HG02571 (cell line): Measurements from ENCODE around the gene SPRN.
"Not testable (repeated sequence)": the region's sequence is repeated elsewhere in the genome, so short reads cannot be mapped to it uniquely, and the experiment has no call there.

ENCODE experiments used
- ATAC-seq: cut with Tn5 transposase; IDR thresholded peaks from one replicate; pipeline ENCODE4 v1.9.1; 2021; ENCODE audit warnings: mild to moderate bottlenecking, moderate library complexity; ENCODE audit not compliant: unreplicated experiment

Gene SPRN

DNA sequence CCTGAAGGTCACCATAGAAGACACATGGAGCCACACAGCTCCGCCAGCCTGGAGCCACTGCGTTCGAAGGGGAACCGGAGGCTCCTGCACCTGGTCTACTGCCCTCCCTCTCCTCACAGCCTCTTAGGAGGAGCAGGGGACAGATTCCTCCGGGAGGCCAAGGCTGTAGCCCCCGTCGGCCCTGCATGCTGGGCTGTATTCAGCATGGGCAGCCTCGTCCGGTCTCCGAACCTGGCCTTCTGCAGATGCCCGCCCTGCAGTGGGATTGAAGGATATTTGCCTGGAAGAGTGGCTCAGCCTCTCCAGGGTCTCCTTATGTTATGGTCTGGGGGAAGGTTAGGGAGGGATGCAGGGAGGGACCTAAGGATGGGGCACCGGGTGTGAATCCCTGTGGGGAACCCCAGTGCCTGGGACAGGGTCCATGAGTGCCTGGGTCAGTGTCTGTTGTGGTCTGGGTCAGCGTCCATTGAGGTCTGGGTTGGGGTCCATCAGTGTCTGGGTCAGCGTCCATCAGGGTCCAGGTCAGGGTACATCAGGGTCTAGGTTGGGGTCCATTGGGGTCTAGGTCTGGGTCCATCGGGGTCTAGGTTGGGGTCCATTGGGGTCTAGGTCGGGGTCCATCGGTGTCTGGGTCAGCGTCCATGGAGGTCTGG, 16.3 kb upstream of the SPRN start:
- no peak for ATAC-seq

DNA sequence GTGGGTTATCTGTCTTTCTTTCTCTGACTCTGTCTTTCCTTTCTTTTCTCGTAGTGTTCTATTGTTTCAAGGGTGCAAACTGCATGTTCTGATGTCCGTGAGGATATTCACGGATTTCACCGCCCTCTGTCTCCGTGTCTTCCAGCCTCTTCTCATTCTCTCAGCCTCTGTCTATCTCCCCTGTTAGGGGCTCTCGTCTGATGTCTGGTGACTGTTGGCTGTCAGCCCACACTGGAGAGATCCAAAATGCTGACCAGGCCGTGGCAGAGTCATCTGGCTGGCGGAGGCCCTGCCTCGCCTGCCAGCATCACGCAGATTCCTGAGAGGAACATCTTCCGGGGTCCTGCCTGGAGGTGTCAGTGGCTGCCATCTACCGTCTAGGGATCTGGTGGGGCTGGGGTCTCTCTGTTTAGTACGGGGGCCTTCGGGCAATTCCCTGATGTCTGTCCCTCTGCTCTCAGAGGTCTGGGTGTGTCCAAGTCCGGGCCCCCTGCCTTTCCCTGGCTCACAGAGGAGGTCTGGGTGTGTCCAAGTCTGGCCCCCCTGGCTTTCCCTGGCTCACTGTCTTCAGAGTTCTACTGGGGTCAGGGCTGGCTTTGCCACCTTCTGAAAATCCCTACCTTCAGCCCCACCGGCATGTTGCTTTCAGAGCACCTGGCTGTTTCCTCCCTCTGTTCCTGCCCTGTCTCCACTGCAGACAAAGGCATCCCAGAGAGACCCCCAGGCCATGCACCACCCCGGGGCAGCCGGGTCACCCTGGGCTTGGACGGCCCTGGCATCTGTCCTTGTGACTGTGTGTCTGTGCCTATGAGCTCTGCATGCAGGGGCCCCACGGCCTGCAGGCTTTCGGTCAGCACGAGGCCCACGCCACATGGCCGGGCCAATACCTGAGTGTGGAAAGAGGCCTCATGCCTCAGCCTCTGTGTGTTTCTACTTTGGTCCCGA, 15.4 kb upstream of the SPRN start:
- ATAC-seq: no peak

DNA sequence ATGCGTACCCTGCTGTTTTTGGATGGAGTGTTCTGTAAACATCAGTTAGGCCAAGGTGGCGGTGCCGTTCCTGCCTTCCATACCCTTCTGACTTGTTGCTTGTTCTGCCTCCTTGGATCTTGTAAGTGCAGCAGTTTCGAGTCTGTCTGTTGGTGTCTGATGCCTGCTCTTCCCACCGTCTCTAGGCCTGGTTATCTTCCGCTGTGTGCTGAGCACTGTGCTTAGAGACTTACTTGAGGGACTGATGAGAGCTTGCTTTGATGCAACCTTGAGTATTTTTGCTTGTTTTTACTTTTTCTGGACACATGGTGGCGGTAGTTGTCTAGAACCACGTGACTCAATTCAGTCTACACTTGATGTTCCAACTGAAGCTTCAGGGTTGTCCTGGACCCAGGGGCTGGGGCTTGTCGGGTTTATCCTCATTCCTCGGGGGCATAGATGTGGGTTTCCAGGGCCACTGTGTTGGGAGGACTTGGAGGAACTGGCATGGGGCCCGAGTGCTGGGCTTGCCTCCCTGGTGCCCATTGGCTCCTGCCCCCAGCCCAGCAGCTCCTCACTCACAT, 14.4 kb upstream of the SPRN start:
- no peak for ATAC-seq

DNA sequence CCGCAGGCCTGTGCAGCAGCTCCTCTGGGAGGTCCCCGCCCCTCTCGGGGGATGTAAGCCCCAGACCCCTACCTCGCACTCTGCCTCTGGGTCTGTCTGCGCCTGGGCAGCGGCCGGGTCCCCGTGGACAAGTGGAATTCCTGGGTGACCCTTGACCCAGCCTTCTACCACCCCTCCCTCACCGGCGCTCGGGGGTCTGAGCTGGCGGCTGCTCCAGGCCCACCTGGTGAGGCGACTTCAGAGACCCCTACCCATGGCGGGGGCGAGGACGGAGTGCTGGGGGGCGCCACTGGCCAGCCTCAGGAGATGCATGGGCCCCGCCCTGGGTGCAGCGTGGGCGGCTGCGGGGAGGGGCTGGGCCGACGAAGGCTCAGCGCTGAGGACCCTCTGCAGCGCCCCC, 8.4 kb upstream of the SPRN start:
- ATAC-seq: not testable (repeated sequence)

DNA sequence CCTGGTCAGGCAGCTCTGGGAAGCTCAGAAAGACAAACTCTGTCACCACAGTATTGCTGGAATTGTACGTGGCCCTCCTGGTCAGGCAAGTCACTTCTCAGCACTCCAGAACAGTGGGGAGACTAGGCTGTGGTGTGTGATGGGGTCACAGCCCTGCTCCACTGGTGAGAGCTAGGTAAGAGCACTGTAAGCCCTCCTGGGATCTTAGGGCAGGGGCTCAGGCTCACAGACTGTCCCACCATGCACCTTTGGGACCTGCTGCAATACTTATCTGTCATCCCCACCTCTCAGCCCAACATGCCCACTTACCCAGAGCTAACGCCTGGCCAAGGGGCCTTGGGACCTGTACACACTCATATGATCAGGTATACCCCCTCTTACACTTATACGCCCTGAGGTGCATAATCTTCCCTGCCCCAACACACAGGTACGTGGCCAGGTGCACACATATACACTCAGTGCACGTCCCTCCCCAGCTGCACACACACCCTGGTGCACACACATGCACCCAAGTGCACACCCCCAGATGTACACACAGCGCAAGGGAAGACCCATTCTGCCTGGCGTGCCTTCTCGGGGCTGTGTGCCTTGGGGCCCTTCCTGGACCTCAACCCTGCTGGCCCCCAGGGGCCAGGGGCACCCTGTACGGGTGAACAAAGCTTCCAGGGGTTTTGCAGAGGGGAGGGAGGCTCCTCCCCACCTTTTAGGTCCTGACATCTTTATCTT, 7.6 kb upstream of the SPRN start:
- not testable (repeated sequence) for ATAC-seq

DNA sequence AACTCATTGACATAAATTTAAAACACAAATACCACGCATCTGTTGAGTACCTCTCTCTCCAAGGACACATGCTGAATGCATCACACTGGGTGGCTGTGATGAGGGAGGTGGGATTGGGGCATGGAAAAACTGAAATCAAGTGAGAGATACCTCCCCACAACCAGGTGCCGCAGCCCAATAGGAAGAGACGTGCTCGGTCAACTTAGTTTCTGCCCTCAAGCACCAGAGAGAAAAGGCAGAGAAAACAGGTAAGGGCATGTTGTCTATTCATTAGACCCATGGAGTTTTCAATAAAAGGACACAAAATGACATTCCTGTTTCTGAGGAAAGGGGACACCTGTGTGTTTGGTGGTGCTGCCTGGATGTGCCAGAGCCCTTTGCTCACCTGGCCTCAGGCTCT, 5.1 kb upstream of the SPRN start:
- not testable (repeated sequence) for ATAC-seq

DNA sequence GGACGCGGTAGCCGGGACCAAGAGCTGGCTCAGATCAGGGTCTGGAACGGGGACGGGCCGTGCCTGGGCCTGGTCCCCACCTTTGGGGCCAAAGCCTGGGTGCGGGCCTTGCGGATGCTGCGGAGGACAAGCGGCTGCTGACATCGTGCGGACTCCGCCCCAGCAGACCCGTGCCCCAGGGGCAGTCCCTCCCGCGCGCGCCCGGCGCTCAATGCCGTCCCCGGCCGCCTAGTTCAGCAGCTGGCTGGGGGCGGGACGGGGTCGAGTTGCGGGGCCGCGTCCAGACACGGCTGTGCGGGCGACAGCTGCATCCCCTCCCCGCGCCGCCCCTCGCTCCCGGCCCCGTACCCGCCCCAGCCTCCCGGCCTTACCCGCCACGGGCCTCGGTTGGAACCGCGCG, 323 bp downstream of the SPRN start:
- ATAC-seq: not testable (repeated sequence)

DNA sequence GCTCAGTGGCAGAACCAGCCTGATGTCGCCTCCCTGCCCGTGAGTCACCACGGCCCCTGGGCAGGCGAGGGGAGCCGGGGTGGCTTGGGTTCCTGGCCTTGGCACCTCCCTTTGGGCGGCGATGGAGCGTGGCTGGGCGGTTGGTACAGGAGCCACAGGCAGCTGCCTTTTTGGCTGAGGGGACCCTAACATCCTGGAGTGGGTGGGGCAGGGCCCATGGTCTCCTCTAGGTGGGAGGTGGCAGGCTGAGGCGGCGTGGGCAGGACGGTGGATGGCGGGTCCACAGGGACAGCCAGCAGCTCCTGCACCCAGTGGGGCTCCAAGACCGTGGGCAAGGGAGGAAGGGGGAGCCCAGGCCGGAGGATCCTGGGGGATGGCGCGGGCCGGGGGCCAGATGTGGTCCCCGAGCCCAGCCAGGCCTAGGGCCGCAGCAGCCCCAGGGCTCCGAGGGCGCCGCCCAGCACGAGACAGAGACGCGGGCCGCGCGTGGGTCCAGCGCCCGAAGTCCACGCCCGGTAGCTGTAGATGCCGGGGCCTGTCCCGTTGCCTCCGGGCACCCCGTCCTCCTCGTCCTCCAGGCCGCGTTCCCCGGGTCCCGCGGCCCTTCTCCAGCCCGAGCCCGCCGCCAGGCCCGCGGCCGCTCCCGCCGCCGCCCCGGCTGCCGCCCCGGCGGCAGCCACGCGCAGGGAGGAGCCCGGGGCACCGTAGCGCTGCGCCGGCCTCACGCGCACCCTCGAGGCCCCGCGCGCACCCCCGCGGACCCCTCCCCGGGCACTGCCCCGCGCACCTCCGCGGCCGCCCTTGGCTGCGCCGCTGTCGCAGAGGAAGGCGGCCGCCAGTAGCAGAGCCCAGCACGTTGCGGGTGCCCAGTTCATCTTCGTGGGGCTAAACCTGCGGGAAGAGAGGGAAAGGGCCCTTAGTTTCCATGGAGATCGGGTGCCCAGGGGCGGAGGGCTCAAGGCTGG, 1.3 kb downstream of the SPRN start:
- ATAC-seq: no peak

DNA sequence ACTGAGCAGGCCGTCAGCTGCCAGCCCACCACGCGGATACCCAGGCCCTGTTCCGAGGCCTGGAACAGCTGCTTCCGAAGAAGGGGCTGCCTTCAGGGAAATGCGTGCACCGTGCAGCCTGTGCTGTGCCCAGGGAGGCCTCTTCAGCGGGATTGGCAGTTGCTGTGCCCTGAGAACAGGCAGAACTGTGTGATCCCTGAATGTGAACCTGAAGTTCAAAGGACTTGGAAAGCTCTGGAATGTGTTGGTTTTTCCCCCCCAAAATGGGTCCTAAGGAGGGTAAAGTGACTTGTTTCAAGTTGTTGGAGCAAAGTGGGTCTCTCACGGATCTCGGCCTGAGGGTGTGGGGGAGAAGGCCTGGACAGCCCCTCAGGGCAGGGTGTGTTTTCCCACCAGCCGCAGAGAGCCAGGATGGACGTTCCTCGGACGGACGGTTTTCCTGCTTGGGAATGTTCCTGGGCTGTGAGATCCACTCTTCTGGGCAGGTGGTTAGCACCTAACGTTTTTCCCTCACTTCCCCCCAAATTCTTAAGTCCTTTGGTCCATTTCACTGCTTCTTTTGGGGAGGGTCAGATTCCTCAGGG, 2.1 kb downstream of the SPRN start:
- no peak for ATAC-seq

DNA sequence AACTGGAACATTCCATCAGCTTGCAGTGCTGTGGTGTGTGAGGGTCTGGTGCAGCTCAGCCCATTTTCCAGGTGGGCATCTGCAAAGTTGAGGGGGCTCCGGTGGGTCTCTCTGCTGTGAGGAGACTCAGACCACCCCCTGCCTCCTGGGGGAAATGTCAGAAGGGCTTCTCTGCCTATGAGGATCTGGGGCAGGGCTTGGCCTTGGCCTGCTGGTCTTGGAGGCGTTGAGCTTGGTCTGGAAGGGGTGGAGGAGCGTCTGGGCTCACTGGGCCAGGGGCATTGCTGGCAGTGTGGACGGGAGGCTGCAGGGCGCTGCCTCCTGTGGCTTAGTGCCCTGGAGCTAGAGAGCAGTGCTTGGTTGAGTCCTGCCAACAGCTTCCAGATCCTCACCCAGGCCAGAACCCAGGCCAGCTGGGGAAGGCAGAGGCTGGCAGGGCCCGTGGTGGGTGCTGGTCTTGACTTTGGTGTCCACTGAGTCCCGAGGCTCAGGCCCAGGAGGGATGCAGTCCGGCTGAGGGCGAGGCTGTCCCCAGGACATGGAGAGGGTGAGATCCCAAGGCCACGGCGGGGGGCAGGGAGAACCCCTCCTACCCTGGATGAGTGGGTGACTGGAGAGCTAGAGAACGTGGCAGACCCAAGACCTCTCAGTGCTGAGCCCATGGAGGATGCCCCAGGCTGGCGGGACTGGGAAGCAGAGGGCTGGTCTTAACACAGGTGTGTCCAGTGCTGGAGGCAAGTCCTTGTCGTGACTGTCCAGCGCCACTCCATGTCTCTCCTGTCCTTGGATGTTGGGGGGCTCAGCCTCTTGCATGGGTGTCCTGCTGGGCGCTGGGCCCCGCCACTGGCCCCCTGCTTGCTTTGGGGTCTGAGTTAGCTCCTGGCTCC, 2.8 kb downstream of the SPRN start:
- ATAC-seq: no peak

DNA sequence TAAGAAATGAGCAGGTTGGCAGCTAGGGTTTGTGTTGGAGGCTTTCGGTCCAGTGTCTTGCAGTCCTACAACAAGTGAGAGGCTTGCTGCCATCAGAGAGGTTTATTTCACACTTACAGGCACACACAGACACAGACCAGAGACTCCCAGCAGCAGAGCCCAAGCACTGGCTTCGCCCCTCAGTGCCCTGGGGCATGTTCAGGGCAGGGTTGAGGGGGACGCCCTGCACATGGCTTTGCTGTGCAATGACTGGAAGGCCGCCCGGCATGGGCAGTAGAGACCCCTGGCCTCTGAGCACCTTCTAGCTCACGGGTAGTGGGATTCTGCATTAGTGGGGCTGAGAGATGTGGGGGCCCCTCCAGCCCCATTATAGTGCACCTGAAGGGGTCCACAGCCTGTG, 3.8 kb downstream of the SPRN start:
- no peak for ATAC-seq

DNA sequence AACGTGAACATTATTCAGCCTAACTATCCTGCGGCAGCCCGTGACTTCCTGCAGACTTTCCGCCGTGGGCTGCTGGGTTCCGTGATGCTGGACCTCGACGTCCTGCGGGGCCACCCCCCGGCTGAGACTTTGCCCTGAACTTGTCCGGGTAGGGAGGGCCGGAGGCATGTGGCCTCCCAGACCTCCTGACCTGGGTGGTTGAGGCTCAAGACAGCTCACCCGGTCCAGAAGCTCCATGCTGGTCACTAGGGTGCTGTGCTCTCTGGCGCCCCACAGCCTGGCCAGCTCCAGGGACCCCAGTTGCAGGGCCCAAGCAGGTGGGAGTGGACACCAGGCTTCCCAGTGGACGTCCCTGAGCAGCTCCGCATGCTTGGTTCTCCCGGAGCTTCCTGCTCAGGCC, 4.4 kb downstream of the SPRN start:
- ATAC-seq: no peak

DNA sequence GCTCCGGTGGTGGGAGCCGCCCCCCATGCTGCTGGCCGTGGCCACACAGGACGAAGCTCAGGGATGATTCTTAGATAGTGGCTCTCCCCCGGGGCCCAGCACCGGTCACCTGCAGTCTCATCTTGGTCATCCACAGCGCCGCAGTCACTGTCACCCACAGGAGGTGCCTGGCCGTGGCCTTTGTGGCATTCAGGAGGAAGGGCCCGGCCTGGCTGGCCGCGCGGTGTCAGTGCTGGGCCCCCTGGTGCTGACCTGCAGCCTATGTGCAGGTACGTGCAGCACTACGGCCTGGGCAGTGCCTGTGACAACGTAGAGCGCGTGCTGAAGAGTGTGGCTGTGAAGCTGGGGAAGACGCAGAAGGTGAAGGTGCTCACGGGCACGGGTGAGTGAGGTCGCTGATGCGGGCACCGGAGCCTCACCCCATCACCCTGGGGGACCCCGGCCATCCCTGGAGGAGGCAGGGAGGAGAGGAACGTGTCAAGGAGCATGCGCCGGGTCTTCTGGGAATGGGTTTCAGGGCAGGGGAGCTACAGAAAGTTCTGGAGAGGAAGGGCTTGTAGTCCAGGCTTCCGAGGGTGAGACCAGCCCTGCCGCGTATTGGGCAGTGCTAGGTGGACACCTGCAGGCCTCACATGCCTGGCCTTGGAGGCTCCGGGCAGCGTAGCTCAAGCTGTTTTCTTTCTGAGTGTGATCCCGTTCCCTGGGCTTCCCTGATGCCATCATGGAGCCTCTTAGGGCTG, 5.0 kb downstream of the SPRN start:
- no peak for ATAC-seq

DNA sequence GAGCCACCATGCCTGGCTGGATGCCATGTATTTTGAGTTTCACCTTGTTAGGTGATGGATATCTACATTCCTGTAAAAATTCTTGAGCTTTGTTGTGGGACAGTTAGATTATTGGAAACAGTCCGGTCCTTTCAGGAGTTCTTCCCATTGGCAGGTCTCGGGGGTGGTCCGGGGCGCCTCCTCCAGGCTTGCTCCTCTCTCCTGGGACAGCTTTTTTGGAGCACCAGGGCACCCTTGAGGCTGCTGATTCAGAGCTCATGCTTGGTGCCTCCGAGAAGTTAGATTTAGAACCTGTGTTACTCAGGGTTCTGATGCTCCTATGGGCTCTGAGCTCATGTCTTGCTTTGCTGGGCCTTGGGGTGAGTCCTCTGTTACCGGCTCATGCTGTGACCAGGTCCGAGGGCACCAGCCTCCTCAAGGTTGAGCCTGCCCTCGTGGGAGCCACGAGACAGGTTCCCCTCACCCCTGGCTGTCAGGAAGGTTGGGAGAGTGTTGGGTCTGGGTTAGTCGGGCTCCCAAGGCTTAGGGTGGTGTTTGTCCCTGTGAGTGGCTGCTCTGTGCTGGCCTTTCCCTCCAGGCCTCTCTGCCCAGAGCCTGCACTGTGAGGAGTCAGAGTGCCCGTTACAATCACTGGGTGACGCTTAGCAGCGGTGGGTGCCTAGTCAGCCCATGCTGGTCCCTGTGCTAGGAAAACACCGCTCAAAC, 6.0 kb downstream of the SPRN start:
- ATAC-seq: no peak

DNA sequence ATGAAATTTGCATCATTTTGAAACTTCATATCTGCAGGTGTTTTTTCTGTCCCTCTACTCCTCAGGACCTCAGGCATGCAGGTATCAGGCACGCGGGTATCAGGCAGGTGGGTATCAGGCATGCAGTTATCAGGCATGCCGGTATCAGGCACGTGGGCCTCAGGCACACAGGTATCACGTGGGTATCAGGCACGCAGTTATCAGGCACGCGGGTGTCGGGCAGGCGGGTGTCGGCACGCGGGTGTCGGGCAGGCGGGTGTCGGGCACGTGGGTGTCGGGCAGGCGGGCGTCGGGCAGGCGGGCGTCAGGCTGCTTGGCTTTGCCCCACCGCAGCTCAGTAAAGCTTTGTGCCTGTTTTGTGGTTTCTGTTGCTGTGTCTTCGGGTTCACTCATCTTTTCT, 8.7 kb downstream of the SPRN start:
- no peak for ATAC-seq

DNA sequence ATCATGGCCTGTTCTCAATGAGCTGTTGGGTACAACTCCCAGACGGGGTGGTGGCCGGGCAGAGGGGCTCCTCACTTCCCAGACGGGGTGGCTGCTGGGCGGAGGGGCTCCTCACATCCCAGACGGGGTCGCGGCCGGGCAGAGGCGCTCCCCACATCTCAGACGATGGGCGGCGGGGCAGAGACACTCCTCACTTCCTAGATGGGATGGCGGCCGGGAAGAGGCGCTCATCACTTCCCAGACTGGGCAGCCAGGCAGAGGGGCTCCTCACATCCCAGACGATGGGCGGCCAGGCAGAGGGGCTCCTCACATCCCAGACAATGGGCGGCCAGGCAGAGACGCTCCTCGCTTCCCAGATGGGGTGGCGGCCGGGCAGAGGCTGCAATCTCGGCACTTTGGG, 10.0 kb downstream of the SPRN start:
- not testable (repeated sequence) for ATAC-seq

DNA sequence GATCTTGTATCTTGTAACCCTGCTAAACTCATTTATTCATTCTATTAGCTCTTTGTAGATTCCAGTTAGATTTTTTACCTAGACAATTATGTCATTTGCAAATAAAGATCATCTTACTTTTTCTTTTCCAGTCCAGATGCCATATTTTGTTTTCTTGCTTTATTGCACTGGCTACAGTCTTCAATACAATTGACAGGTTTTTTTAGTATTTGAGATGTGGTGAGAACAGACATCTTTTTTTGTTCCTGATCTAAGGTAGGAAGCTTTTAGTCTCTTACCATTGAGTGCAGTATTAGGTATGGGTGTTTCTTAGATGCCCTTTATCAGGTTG, 12.1 kb downstream of the SPRN start:
- no peak for ATAC-seq
